H1 (cell line): ENCODE results near the gene ENPP3. TPM values are rescaled to one million over a fixed set of nuclear protein-coding genes. Genes with fewer than 3 reads are reported as not detected.

Experiments
- CTCF ChIA-PET: fragments of 300-600 bp; sonication (Branson Sonifier 250); formaldehyde crosslinking; loops from one replicate; lab custom pipeline; 2021; ENCODE audit not compliant: partially characterized antibody; lab: Charles Lee
- POLR2A ChIA-PET: fragments of 300-600 bp; sonication (Branson Sonifier 250); formaldehyde crosslinking; loops from one replicate; lab custom pipeline; 2021; ENCODE audit warnings: inconsistent platforms; ENCODE audit not compliant: partially characterized antibody; lab: Charles Lee
- DNase-seq, 2 experiments: peaks; one replicate each; pipeline versions ENCODE4 v3.0.0 to v3.0.0-alpha.2; 2010 to 2022; ENCODE audit warnings: low spot score in 2 of 2, low read depth in 1 of 2, mixed read lengths in 1 of 2
- FAIRE-seq: peaks from 2 replicates; lab custom pipeline; 2011; peaks lifted over from hg19 to GRCh38; lab: Jason Lieb, UNC
- H2AFZ ChIP-seq: 2 replicates; pipeline ENCODE4 v1.8.1; 2012; ENCODE audit warnings: low read length, inconsistent platforms
- H2AK5ac ChIP-seq: 2 replicates; pipeline ENCODE4 v1.6.1; 2013; ENCODE audit warnings: low read depth, low read length
- H2BK120ac ChIP-seq: replicated peaks from 2 replicates; pipeline ENCODE3; 2013; ENCODE audit warnings: low read depth, low read length, inconsistent platforms
- H2BK12ac ChIP-seq: 2 replicates; pipeline ENCODE4 v1.6.1; 2013; ENCODE audit warnings: low read depth, low read length
- H2BK15ac ChIP-seq: 2 replicates; pipeline ENCODE4 v1.6.1; 2013; ENCODE audit warnings: low read length
- H2BK20ac ChIP-seq: 2 replicates; pipeline ENCODE4 v1.6.1; 2013; ENCODE audit warnings: low read length
- H2BK5ac ChIP-seq: 2 replicates; pipeline ENCODE4 v1.6.1; 2013; ENCODE audit warnings: low read depth, low read length
- H3K14ac ChIP-seq: 2 replicates; pipeline ENCODE4 v1.6.1; 2013; ENCODE audit warnings: inconsistent platforms; ENCODE audit not compliant: insufficient read length
- H3K18ac ChIP-seq: 2 replicates; pipeline ENCODE4 v1.6.1; 2013; ENCODE audit warnings: low read length; ENCODE audit errors: extremely low read depth
- H3K23ac ChIP-seq: 2 replicates; pipeline ENCODE4 v1.6.1; 2013; ENCODE audit warnings: inconsistent platforms; ENCODE audit not compliant: insufficient read length
- H3K23me2 ChIP-seq: 2 replicates; pipeline ENCODE4 v1.6.1; 2013; ENCODE audit warnings: low read depth, low read length
- H3K27ac ChIP-seq: 2 replicates; pipeline ENCODE4 v1.6.1; 2011; ENCODE audit warnings: low read depth, low read length, inconsistent platforms
- H3K27me3 ChIP-seq, 4 experiments: replicated peaks in 1 of 4; 1 replicate in 1 of 4; 2 replicates in 3 of 4; pipeline versions ENCODE4 v1.6.1 to v1.8.1; 2011 to 2013; ENCODE audit warnings: low read length in 3 of 4, mild to moderate bottlenecking in 3 of 4, inconsistent platforms in 2 of 4, mixed read lengths in 2 of 4, moderate library complexity in 1 of 4; ENCODE audit not compliant: control insufficient read depth in 3 of 4, insufficient read depth in 3 of 4; ENCODE audit errors: extremely low read depth in 1 of 4
- H3K36me3 ChIP-seq, 4 experiments: 2 replicates each; pipeline versions ENCODE4 v1.6.1 to v1.8.1; 2011 to 2013; ENCODE audit warnings: mild to moderate bottlenecking in 4 of 4, low read length in 3 of 4, moderate library complexity in 2 of 4, control low read depth in 1 of 4, inconsistent platforms in 1 of 4; ENCODE audit not compliant: insufficient read depth in 4 of 4, control insufficient read depth in 2 of 4
- H3K4ac ChIP-seq: replicated peaks from 2 replicates; pipeline ENCODE3; 2013; ENCODE audit warnings: low read length, low read depth, mixed read lengths, inconsistent platforms; ENCODE audit not compliant: insufficient read length
- H3K4me1 ChIP-seq, 4 experiments: replicated peaks in 1 of 4; 1 replicate in 1 of 4; 2 replicates in 3 of 4; pipeline versions ENCODE4 v1.6.1 to v1.8.1; 2011 to 2013; ENCODE audit warnings: low read length in 3 of 4, inconsistent platforms in 2 of 4, mixed read lengths in 1 of 4; ENCODE audit not compliant: insufficient read depth in 4 of 4, control insufficient read depth in 3 of 4
- H3K4me2 ChIP-seq, 2 experiments: 2 replicates each; pipeline versions ENCODE4 v1.6.1 to v1.8.1; 2011 to 2013; ENCODE audit warnings: low read depth in 2 of 2, low read length in 2 of 2, control low read depth in 1 of 2, inconsistent platforms in 1 of 2, mild to moderate bottlenecking in 1 of 2; ENCODE audit not compliant: insufficient read depth in 1 of 2
- H3K4me3 ChIP-seq, 4 experiments: fragments of 200-600, 300-600 bp in 1 of 4; sonication (generic), shearing (Covaris generic), sonication (Bioruptor Twin) in 1 of 4; 2 replicates each; pipeline versions ENCODE4 v1.5.1 to v1.8.1; 2011 to 2016; ENCODE audit warnings: low read length in 4 of 4, low read depth in 3 of 4, control low read depth in 2 of 4, inconsistent platforms in 2 of 4, mild to moderate bottlenecking in 2 of 4, mixed read lengths in 1 of 4, moderate library complexity in 1 of 4; ENCODE audit not compliant: insufficient read depth in 2 of 4; ENCODE audit errors: extremely low read depth in 1 of 4
- H3K56ac ChIP-seq: replicated peaks from 2 replicates; pipeline ENCODE3; 2013; ENCODE audit warnings: low read depth, mild to moderate bottlenecking, mixed read lengths, low read length, inconsistent platforms; ENCODE audit not compliant: insufficient read length
- H3K79me1 ChIP-seq: 2 replicates; pipeline ENCODE4 v1.6.1; 2013; ENCODE audit warnings: low read depth, low read length, control low read depth
- H3K79me2 ChIP-seq, 2 experiments: 2 replicates each; pipeline versions ENCODE4 v1.6.1 to v1.8.1; 2012 to 2013; ENCODE audit warnings: low read length in 2 of 2, mild to moderate bottlenecking in 2 of 2, inconsistent platforms in 1 of 2; ENCODE audit not compliant: insufficient read depth in 2 of 2, control insufficient read depth in 1 of 2
- H3K9ac ChIP-seq, 4 experiments: replicated peaks in 1 of 4; 1 replicate in 1 of 4; 2 replicates in 3 of 4; pipeline versions ENCODE4 v1.6.1 to v1.8.1; 2011 to 2013; ENCODE audit warnings: low read depth in 3 of 4, low read length in 3 of 4, control low read depth in 2 of 4, mild to moderate bottlenecking in 2 of 4, moderate library complexity in 2 of 4, inconsistent platforms in 1 of 4; ENCODE audit errors: extremely low read depth in 1 of 4
- H3K9me3 ChIP-seq, 2 experiments: 2 replicates each; pipeline versions ENCODE4 v1.6.1 to v1.8.1; 2012 to 2013; ENCODE audit warnings: mild to moderate bottlenecking in 2 of 2, moderate library complexity in 2 of 2, control low read depth in 1 of 2, inconsistent platforms in 1 of 2, low read depth in 1 of 2, low read length in 1 of 2, mixed read lengths in 1 of 2; ENCODE audit not compliant: insufficient read depth in 2 of 2
- H4K20me1 ChIP-seq, 2 experiments: replicated peaks in 1 of 2; 2 replicates each; pipeline versions ENCODE3 to v1.8.1; 2011 to 2013; ENCODE audit warnings: inconsistent platforms in 2 of 2, low read length in 2 of 2, mild to moderate bottlenecking in 1 of 2; ENCODE audit not compliant: insufficient read depth in 2 of 2, control insufficient read depth in 1 of 2
- H4K5ac ChIP-seq: 2 replicates; pipeline ENCODE4 v1.6.1; 2013; ENCODE audit warnings: low read length, low read depth, mixed read lengths, inconsistent platforms; ENCODE audit not compliant: insufficient read length
- H4K8ac ChIP-seq: 2 replicates; pipeline ENCODE4 v1.8.0; 2013; ENCODE audit warnings: mild to moderate bottlenecking, moderate library complexity, low read length, inconsistent platforms; ENCODE audit not compliant: insufficient read depth; ENCODE audit errors: extremely low read depth
- H4K91ac ChIP-seq: replicated peaks from 2 replicates; pipeline ENCODE3; 2013; ENCODE audit warnings: low read length, mixed read lengths, inconsistent platforms; ENCODE audit not compliant: insufficient read length
- BCL11A ChIP-seq, 2 experiments: IDR thresholded peaks; one replicate each; pipeline ENCODE4 v1.6.1; 2011; ENCODE audit warnings: low read depth in 2 of 2, low read length in 2 of 2, mild to moderate bottlenecking in 2 of 2
- FOSL1 ChIP-seq: IDR thresholded peaks from 2 replicates; pipeline ENCODE4 v1.6.1; 2011; ENCODE audit warnings: mild to moderate bottlenecking, low read depth, low read length, moderate library complexity; ENCODE audit not compliant: insufficient read depth
- HDAC2 ChIP-seq, 2 experiments: fragments of 300-600 bp in 1 of 2; sonication (generic) in 1 of 2; IDR thresholded peaks; 2 replicates each; pipeline ENCODE4 v1.6.1; 2011 to 2012; ENCODE audit warnings: low read depth in 2 of 2, low read length in 2 of 2, mild to moderate bottlenecking in 2 of 2, moderate library complexity in 2 of 2, borderline replicate concordance in 1 of 2, inconsistent platforms in 1 of 2
- WGBS, 2 experiments: shearing (Covaris generic) in 1 of 2; methylation state at CpG; one replicate each; pipeline versions ENCODE4 v1.1.6 to v1.1.7; 2013 to 2015; ENCODE audit warnings: low lambda C conversion rate in 2 of 2, mixed read lengths in 2 of 2, inconsistent platforms in 1 of 2, low coverage in 1 of 2, missing lambda C conversion rate in 1 of 2; ENCODE audit not compliant: insufficient replicate concordance in 2 of 2, insufficient coverage in 1 of 2, insufficient read length in 1 of 2; ENCODE audit errors: extremely low coverage in 1 of 2, missing lambda C conversion rate in 1 of 2; 5-methylcytosine and 5-hydroxymethylcytosine counted together
- polyA plus RNA-seq, 7 experiments: library from polyadenylated mRNA; depleted of rRNA in 3 of 7; stranded (reverse) in 5 of 7; unstranded in 2 of 7; fragments of >200 nt in 5 of 7; fragments of 200-250 nt in 2 of 7; gene quantifications; 1 replicate in 5 of 7; 2 replicates in 1 of 7; 4 replicates in 1 of 7; pipeline versions ENCODE4 v1.2.1 to v1.2.3, GENCODE V29; 2011 to 2013; ENCODE audit warnings: missing spikeins in 2 of 7, mixed read lengths in 2 of 7
- total RNA-seq: library from RNA; stranded (reverse); fragmentation: NEBNext Ultra II Directional; extraction: Animal tissue kit (Norgen Biotek cat#: 25700); gene quantifications from 2 replicates; pipeline ENCODE4 v1.2.1, GENCODE V29; 2021
- TF ChIP-seq, protein P1 (sequence below): IDR thresholded peaks from 2 replicates; pipeline ENCODE4 v1.6.1; 2012; ENCODE audit warnings: low read length, inconsistent platforms

ENPP3 gene
- total and polyA plus RNA-seq, 2 of the 8 experiments (the other 6 are each of a cell fraction or from before 2014, with no cell fraction given), result 0.11 TPM; not detected in 1

DNA sequence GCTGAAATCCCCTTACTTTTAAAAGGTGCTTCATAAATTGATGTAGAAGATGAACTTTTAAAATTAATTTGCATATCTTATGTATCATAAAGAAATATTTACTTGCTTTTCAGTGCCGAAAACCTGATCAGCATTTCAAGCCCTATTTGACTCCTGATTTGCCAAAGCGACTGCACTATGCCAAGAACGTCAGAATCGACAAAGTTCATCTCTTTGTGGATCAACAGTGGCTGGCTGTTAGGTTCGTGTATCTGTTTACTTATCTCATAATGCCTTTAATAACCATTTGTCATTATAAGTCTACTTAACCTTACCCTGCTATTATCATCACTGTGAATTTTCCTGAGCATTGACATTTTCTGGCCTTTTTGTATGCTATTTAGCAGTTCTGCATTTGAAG is 56.3 kb downstream of the ENPP3 start:
- 60% methylated on average over 5 of the region's 5 CpGs; no CpG with 5 or more reads in 1 of the 2 experiments for WGBS, 2 experiments
- Histone ChIP-seq H3K4me3 (no peak overlapping the region), H4K5ac (no peak overlapping the region), H3K18ac (no peak overlapping the region), H3K14ac (no peak overlapping the region), H3K79me2 (no peaks in the 10 kb centered on the region), H2AK5ac (no peak overlapping the region), H3K23ac (no peak overlapping the region), H2BK15ac (no peak overlapping the region), H4K20me1 (no peaks in the 10 kb centered on the region), H3K27ac (no peak overlapping the region), H3K27me3 (no peaks in the 10 kb centered on the region), H3K9ac (no peak overlapping the region; a peak in 1 of 7 replicates), H4K91ac (no peak overlapping the region), H2BK12ac (no peak overlapping the region), H2BK20ac (no peak overlapping the region), H3K56ac (no peak overlapping the region), H3K4ac (no peak overlapping the region), H2AFZ (no peak overlapping the region), H3K23me2 (no peaks in the 10 kb centered on the region), H3K36me3 (no peaks in the 10 kb centered on the region), H2BK120ac (no peak overlapping the region), H3K4me2 (peak overlapping the region in 1 of 2 experiments; percentile 37; a peak in 1 of 4 replicates), H4K8ac (no peak overlapping the region), H3K4me1 (peaks cover 0 to 3% (median 2%) of the 10 kb centered on the region in 4 experiments; a peak in 3 of 7 replicates), H2BK5ac (no peak overlapping the region), H3K79me1 (no peaks in the 10 kb centered on the region), H3K9me3 (no peaks in the 10 kb centered on the region)
- ChIA-PET POLR2A (no interaction called here), CTCF (interaction anchor here (2.4 to 4.3 kb wide), 2 partner anchors 214 to 232 kb away, joined by 10 to 42 read pairs; no protein-coding TSS in a partner anchor)
- DNase-seq, result no peak
- no peak for FAIRE-seq
- no peak for TF ChIP-seq FOSL1
- TF ChIP-seq BCL11A (IDR thresholded peaks at IDR 0.05; ENCODE audit: low read depth in 2 of 2, low read length in 2 of 2), result no peak
- no peak for TF ChIP-seq HDAC2 (IDR thresholded peaks at IDR 0.05; ENCODE audit: borderline replicate concordance in 1 of 2, low read depth in 2 of 2, low read length in 2 of 2)
- TF ChIP-seq, protein P1, sequence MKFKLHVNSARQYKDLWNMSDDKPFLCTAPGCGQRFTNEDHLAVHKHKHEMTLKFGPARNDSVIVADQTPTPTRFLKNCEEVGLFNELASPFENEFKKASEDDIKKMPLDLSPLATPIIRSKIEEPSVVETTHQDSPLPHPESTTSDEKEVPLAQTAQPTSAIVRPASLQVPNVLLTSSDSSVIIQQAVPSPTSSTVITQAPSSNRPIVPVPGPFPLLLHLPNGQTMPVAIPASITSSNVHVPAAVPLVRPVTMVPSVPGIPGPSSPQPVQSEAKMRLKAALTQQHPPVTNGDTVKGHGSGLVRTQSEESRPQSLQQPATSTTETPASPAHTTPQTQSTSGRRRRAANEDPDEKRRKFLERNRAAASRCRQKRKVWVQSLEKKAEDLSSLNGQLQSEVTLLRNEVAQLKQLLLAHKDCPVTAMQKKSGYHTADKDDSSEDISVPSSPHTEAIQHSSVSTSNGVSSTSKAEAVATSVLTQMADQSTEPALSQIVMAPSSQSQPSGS, result no peak
